Stomach (tissue), 4 donors: ENCODE results near the gene APP.
A peak's percentile ranks its signal among the peaks of the same experiment; 100 is the strongest.

Source experiments
- POLR2A ChIP-seq, 4 donors: fragments of 450-650 bp; IDR thresholded peaks; one replicate each; pipeline ENCODE4 v1.6.1; 2016; ENCODE audit warnings: antibody characterized with exemption in 4 of 4, control low read depth in 2 of 4, mild to moderate bottlenecking in 1 of 4, moderate library complexity in 1 of 4
- TF ChIP-seq, protein P1 (sequence below), 7 experiments: fragments of 450-650 bp in 4 of 7; fragments of 200-600 bp in 3 of 7; sonication (generic) in 3 of 7; IDR thresholded peaks; one replicate each; pipeline ENCODE4 v1.5.1; 2016 to 2019; ENCODE audit warnings: antibody characterized with exemption in 7 of 7, control low read depth in 2 of 7, mild to moderate bottlenecking in 1 of 7

DNA sequence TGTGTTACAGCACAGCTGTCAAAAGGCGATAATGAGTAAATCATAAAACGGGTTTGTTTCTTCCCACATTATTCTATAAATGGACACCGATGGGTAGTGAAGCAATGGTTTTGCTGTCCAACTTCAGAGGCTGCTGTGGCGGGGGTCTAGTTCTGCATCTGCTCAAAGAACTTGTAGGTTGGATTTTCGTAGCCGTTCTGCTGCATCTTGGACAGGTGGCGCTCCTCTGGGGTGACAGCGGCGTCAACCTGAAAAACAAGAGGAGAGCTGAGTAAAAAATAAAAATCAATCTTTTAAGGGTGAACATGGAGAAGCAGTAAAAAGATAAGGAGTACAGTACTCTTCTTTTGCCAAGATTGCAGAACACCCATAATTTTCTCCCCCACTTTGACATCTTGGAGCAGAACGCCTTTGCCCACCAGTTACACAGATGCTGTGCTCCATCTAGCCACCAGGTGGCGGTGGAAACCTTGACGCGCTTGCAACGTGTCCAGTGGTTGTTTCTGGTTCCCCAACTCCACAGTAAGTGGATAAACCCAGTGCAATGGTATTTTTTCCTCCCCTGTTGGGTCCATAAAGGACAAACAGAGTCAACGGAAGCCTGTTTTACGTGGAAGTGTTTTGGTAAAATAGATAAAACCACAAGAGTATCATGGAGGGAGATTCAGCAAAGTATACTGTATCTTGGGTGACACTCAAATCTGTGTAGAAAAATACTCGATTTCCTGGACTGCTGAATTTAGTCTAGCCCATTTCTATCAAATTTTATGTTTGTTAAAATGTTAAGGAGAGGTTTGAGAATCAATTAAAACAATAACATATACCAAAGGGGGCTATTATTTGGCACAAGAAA, 288.8 kb downstream of the APP start:
- TF ChIP-seq, protein P1, sequence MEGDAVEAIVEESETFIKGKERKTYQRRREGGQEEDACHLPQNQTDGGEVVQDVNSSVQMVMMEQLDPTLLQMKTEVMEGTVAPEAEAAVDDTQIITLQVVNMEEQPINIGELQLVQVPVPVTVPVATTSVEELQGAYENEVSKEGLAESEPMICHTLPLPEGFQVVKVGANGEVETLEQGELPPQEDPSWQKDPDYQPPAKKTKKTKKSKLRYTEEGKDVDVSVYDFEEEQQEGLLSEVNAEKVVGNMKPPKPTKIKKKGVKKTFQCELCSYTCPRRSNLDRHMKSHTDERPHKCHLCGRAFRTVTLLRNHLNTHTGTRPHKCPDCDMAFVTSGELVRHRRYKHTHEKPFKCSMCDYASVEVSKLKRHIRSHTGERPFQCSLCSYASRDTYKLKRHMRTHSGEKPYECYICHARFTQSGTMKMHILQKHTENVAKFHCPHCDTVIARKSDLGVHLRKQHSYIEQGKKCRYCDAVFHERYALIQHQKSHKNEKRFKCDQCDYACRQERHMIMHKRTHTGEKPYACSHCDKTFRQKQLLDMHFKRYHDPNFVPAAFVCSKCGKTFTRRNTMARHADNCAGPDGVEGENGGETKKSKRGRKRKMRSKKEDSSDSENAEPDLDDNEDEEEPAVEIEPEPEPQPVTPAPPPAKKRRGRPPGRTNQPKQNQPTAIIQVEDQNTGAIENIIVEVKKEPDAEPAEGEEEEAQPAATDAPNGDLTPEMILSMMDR (IDR thresholded peaks at IDR 0.05): peak in 5 of 7 experiments; percentile 84 to 93 (median 90)
- no peak for TF ChIP-seq POLR2A (IDR thresholded peaks at IDR 0.05)
